Measurements from ENCODE around the gene ECE1.

DNA sequence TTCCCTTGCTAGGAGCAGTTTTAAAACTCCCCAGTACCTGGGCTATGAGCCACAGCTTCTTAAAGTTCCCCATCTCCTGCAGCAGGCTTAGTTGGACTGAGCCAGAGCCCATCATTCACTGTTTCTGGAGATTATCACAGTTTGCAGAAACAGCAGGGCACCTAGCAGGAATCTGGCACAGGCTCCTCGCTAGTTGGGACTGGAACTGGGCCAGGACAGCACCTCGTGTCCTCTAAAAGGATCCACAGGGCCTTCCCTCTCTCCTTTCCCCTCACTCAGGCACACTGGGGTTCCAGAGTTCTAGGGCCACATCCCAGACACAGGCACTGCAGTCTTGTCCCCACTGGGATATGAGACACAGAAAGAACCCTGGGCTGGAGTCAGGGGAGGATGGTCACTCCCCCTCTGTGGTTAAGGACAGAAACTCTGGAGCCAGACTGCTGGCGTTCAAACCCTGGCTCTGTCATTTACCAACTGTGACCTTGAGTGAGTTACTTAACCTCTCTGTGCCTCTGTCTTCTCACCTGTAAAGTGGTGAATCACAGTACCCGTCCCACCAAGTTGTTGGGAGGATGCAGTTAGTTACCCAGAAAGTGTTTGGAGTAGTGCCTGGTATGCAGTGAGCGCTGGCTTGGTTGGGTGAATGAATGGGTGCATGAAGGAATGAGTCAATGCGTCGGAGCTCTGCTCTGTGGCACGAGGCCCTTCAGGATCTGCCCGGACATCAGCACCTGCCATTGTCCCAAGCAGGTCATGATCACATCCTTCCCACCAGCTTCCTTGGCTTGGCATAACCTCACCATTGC is 18.8 kb upstream of the ECE1 start:
- TF ChIP-seq, protein P1, sequence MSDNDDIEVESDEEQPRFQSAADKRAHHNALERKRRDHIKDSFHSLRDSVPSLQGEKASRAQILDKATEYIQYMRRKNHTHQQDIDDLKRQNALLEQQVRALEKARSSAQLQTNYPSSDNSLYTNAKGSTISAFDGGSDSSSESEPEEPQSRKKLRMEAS (CRISPR knock-in tag; IDR thresholded peaks at IDR 0.05), result no peak
- no peak for TF ChIP-seq STAG1 (CRISPR knock-in tag; IDR thresholded peaks at IDR 0.05; ENCODE audit: borderline replicate concordance)
- TF ChIP-seq SP2 (IDR thresholded peaks at IDR 0.05; ENCODE audit: extremely low read depth, low read depth, low read length, poor library complexity, severe bottlenecking), result no peak
- no peak for TF ChIP-seq ZNF263 (CRISPR knock-in tag; IDR thresholded peaks at IDR 0.05; ENCODE audit: borderline replicate concordance)
- no peak for TF ChIP-seq BCL6 (CRISPR knock-in tag; IDR thresholded peaks at IDR 0.05)
- no peak for TF ChIP-seq FIP1L1 (IDR thresholded peaks at IDR 0.05; ENCODE audit: low read depth, low read length, poor library complexity, severe bottlenecking)
